Measurements from ENCODE around the gene HOXB4. TPM values are rescaled to one million over a fixed set of nuclear protein-coding genes. Genes with fewer than 3 reads are reported as not detected.

Gene HOXB4
- total RNA-seq, 2 experiments from 2014 or later = 0.16 to 0.17 TPM

DNA sequence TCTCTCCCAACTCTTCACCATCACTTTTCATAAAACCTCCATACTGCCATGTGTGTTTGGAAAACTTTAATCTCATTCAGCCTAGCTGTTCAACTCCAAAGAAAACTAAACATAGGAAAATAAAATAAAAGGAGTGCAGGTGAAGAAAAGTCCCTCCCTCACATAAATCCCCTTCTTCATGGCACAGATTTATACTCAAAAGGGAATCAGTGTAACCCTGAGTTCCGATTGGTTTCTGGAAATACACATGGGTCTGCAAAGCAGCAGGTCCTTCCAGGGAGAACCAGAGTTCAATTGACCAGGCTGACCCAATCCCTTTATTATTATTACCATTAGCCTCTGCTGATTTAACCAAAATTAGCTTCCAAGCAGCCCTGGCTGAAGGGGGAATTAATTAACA, 24.3 kb downstream of the HOXB4 start:
- H3K36me3 Mint-ChIP-seq (ENCODE audit: low read depth) = no peaks in the 10 kb centered on the region
- no peak for DNase-seq
- intact Hi-C loops (cut with DNase I, micrococcal nuclease) = no loop called here
- no peak overlapping the region for H3K4me3 Mint-ChIP-seq
- CTCF ChIA-PET = no interaction called here
- no peak for TF ChIP-seq CTCF (IDR thresholded peaks at IDR 0.05)
- no peak overlapping the region for H3K27ac Mint-ChIP-seq
- Histone ChIP-seq H3K4me3 (ENCODE audit: low read length) (no peak overlapping the region), H3K9me3 (ENCODE audit: control insufficient read depth in 1 of 2, insufficient read depth in 1 of 2, low read length in 2 of 2) (no peaks in the 10 kb centered on the region), H3K27ac (ENCODE audit: low read depth in 1 of 2, low read length in 2 of 2) (no peak overlapping the region), H3K4me1 (ENCODE audit: insufficient read depth, low read length) (peaks cover 10% of the 10 kb centered on the region), H3K27me3 (ENCODE audit: control insufficient read depth in 1 of 2, insufficient read depth in 2 of 2, low read length in 2 of 2) (peaks cover 0 to 6% of the 10 kb centered on the region in 2 experiments), H3K36me3 (ENCODE audit: insufficient read depth, low read length) (peaks cover 2% of the 10 kb centered on the region)
- H3K9me3 Mint-ChIP-seq = no peaks in the 10 kb centered on the region
- H3K4me1 Mint-ChIP-seq (ENCODE audit: low read depth) = peaks cover 5% of the 10 kb centered on the region
- POLR2A ChIA-PET = no interaction called here
- H3K27me3 Mint-ChIP-seq = peaks cover 63% of the 10 kb centered on the region
- no peak for ATAC-seq (ENCODE audit: poor library complexity)

- Histone ChIP-seq H3K9me3 (ENCODE audit: control insufficient read depth in 1 of 2, insufficient read depth in 1 of 2, low read length in 2 of 2) (no peaks in the 10 kb centered on the region), H3K4me3 (ENCODE audit: low read length) (no peak overlapping the region), H3K4me1 (ENCODE audit: insufficient read depth, low read length) (peaks cover 14% of the 10 kb centered on the region), H3K27ac (ENCODE audit: low read depth in 1 of 2, low read length in 2 of 2) (no peak overlapping the region), H3K27me3 (ENCODE audit: control insufficient read depth in 1 of 2, insufficient read depth in 2 of 2, low read length in 2 of 2) (peaks cover 0 to 6% of the 10 kb centered on the region in 2 experiments), H3K36me3 (ENCODE audit: insufficient read depth, low read length) (peaks cover 2% of the 10 kb centered on the region)
- no peak overlapping the region for H3K27ac Mint-ChIP-seq
- H3K27me3 Mint-ChIP-seq = peaks cover 56% of the 10 kb centered on the region
- CTCF ChIA-PET = no interaction called here
- peaks cover 11% of the 10 kb centered on the region for H3K4me1 Mint-ChIP-seq (ENCODE audit: low read depth)
- ATAC-seq (ENCODE audit: poor library complexity) (no peak), DNase-seq (no peak)
- POLR2A ChIA-PET = no interaction called here
- TF ChIP-seq CTCF (IDR thresholded peaks at IDR 0.05) = no peak
- no peaks in the 10 kb centered on the region for H3K9me3 Mint-ChIP-seq
- intact Hi-C loops (cut with DNase I, micrococcal nuclease) = no loop called here
- H3K4me3 Mint-ChIP-seq = no peak overlapping the region
- H3K36me3 Mint-ChIP-seq (ENCODE audit: low read depth) = no peaks in the 10 kb centered on the region
Measured at GRCh38 chr17:48553190-48553547, 25.0 kb downstream of the HOXB4 start.

GRCh38 chr17:48552466-48553189, 25.5 kb downstream of the HOXB4 start:
- no peak for ATAC-seq (ENCODE audit: poor library complexity)
- H3K9me3 Mint-ChIP-seq = no peaks in the 10 kb centered on the region
- Histone ChIP-seq H3K4me1 (ENCODE audit: insufficient read depth, low read length) (peaks cover 19% of the 10 kb centered on the region), H3K4me3 (ENCODE audit: low read length) (no peak overlapping the region), H3K9me3 (ENCODE audit: control insufficient read depth in 1 of 2, insufficient read depth in 1 of 2, low read length in 2 of 2) (no peaks in the 10 kb centered on the region), H3K27ac (ENCODE audit: low read depth in 1 of 2, low read length in 2 of 2) (no peak overlapping the region), H3K36me3 (ENCODE audit: insufficient read depth, low read length) (peaks cover 2% of the 10 kb centered on the region), H3K27me3 (ENCODE audit: control insufficient read depth in 1 of 2, insufficient read depth in 2 of 2, low read length in 2 of 2) (peaks cover 0 to 6% of the 10 kb centered on the region in 2 experiments)
- H3K4me3 Mint-ChIP-seq = no peak overlapping the region
- ChIA-PET CTCF (interaction anchor here (0.7 kb wide), 1 partner anchor 57 kb away, joined by 3 read pairs; no protein-coding TSS in a partner anchor), POLR2A (no interaction called here)
- intact Hi-C loops (cut with DNase I, micrococcal nuclease) = no loop called here
- no peak for TF ChIP-seq CTCF (IDR thresholded peaks at IDR 0.05)
- no peak for DNase-seq
- H3K27me3 Mint-ChIP-seq = peaks cover 55% of the 10 kb centered on the region
- H3K4me1 Mint-ChIP-seq (ENCODE audit: low read depth) = peaks cover 17% of the 10 kb centered on the region
- H3K36me3 Mint-ChIP-seq (ENCODE audit: low read depth) = no peaks in the 10 kb centered on the region
- no peak overlapping the region for H3K27ac Mint-ChIP-seq
